Cardiac fibroblast (primary cell): ENCODE data around the gene USP47.

Experiments
- DNase-seq, 2 donors: peaks; one replicate each; pipeline versions ENCODE4 v3.0.0 to v3.0.0-alpha.2; 2010; ENCODE audit warnings: low read depth in 2 of 2
- H3K4me3 ChIP-seq, 2 donors: replicated peaks in 1 of 2; 1 replicate in 1 of 2; 2 replicates in 1 of 2; pipeline ENCODE4 v1.5.1; 2011; ENCODE audit warnings: low read depth in 2 of 2, low read length in 2 of 2, mild to moderate bottlenecking in 2 of 2, moderate library complexity in 1 of 2
- TF ChIP-seq, protein P1 (sequence below): IDR thresholded peaks from one replicate; pipeline ENCODE4 v1.5.1; 2011; ENCODE audit warnings: low read depth, mild to moderate bottlenecking, low read length, inconsistent platforms

The USP47 gene

DNA sequence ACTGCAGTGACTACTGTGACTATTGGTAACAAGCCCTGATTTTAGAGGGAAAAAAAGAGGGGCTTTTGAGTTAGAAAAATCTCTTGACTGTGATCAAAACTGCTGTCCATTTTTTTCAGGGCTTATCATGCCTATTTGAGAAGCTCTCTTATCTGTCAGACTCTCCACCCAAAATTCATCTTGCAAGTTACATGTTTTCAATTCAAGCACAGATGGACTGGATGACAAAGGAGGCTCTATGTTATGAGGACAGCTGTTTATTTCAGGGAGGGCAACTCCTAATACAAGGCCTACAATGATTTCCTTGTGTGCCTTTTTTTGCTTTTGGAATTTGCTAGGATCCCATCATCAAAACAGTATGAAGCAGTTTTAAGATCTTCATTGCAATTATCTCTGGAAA lies 35.2 kb upstream of the USP47 start:
- H3K4me3 ChIP-seq: no peak overlapping the region
- TF ChIP-seq, protein P1, sequence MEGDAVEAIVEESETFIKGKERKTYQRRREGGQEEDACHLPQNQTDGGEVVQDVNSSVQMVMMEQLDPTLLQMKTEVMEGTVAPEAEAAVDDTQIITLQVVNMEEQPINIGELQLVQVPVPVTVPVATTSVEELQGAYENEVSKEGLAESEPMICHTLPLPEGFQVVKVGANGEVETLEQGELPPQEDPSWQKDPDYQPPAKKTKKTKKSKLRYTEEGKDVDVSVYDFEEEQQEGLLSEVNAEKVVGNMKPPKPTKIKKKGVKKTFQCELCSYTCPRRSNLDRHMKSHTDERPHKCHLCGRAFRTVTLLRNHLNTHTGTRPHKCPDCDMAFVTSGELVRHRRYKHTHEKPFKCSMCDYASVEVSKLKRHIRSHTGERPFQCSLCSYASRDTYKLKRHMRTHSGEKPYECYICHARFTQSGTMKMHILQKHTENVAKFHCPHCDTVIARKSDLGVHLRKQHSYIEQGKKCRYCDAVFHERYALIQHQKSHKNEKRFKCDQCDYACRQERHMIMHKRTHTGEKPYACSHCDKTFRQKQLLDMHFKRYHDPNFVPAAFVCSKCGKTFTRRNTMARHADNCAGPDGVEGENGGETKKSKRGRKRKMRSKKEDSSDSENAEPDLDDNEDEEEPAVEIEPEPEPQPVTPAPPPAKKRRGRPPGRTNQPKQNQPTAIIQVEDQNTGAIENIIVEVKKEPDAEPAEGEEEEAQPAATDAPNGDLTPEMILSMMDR: no peak
- no peak for DNase-seq

DNA sequence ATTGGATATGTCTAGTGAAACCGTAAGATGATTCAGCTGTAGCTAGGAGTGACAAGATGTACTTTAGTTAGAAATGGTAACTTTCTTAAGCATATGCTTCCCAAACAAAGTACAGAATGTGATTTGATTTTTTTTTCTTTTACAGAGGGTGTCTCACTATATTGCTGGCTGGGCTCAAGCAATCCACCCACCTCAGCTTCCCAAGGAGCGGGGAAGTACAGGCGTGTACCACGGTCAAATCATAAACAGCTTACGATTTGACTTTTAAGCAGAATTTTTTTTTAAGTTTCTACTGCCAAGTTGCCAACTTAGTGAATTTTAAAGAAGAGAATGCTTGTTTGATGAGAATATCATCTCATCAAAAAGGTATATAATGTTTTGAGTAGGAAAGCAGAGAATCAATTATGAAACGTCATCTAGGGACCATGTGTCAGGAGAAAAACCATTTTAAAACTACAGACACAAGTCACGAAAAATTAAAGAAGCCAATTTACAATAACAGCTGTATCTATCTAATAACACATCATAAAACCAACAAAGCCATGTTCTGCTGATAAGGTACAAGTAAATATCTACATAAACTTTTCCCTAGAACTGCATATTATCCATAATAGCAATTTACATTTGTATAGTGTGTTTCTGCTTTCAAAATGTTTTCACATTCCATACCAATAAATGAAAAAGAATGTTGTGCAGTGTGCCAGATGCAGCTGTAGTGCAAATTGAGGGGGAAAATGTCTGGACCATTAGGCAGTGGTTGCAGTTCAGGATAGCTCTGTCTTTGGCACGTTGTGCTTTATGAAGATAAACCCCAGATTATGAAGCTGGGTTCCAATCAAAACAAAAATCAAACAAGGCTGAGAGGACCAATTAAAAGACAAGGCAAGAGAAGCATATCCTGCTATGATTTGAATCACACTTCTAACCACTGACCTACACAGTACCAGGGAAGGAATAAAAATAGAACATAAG lies 33.7 kb upstream of the USP47 start:
- no peak for DNase-seq
- H3K4me3 ChIP-seq: no peak overlapping the region
- TF ChIP-seq, protein P1: no peak

GRCh38 chr11:11808992-11809615 lies 32.7 kb upstream of the USP47 start:
- TF ChIP-seq, protein P1: no peak
- H3K4me3 ChIP-seq: no peak overlapping the region
- DNase-seq: no peak

DNA sequence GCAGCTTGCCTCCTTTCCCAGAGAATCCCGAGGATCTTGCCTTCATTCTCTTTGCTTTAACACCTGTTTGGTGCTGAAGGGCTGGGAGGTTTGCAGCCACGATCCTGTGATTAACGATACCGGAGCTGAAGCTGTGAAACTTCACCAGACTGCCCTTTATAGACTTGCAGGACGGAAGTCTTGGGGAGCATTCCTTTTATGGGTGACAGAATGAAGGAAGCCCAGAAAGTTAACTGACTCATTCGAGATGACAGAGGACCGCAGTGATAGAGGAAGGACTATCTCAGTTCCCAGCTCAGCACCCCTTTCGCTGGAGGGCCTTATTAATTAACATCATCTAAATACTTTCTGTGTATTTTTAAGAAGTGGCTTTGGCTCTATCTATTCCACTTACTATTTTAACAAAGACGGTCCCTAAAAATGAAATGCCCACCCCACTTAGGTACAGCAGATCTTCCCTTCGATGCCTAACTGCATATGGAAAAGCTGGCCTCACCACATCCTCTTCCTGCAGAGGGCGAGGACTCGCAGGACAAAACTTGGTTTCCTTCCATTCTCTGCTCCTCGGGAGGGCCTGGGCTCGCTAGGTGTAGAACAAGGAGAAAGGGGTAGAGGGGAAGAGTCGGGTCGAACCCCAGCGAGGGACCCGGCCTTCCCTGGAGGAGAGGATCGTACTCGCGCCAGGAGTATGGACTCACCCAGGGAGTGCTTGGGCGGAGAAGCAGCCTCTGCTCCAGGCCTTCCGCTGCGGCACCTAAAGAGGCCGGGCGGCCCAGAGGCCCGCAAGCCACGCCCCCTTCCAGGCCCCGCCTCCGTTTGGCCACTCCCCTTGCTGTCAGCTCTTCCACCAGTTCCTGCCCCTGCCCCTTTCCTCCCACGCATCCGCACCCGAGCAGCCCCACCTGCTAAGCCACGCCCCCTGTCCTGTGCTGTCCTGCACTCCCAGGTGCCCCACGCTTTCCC lies 30.7 kb upstream of the USP47 start:
- TF ChIP-seq, protein P1: no peak
- no peak overlapping the region for H3K4me3 ChIP-seq
- no peak for DNase-seq

DNA sequence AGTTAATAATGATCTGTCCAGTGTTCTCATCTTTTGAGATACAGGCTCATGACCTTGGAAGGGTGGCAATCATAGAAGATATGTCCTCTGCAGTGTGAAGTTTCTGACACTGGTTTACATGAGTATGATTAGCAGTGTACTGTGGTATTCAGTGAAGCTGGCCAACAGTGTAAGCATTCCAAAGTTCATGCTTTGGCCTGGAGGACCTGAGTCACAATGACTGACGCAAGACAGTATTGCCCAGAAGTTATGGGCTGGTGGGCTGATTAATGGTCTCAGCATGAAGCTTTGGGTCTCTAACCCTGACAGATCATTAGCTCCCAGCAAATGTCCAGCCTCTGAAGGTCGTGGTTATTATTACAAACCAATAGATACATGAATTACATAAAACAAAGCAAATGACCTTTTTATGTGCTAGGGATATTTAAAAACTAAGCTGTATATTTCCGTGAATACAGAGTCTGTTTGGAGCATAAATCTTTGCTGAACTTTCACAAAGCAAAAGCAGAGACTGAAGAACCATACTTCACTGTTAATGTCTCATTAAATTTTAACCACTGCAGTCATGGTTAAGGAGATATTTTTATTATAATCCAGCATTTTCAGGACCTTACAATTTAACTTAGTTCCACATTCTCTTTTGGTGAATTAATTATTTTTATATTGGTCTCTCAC lies 28.3 kb upstream of the USP47 start:
- no peak overlapping the region for H3K4me3 ChIP-seq
- DNase-seq: peak; percentile 89 to 97
- TF ChIP-seq, protein P1: no peak
